ENCODE data around the gene SH2D5. TPM values are rescaled to one million over a fixed set of nuclear protein-coding genes. Genes with fewer than 3 reads are reported as not detected.
"Not testable (repeated sequence)": the region's sequence is repeated elsewhere in the genome, so short reads cannot be mapped to it uniquely, and the experiment has no call there.

SH2D5 gene
- total RNA-seq, 1 experiment from 2014 or later = 8.3 TPM

GRCh38 chr1:20723537-20724363, 8.8 kb downstream of the SH2D5 start:
- no peaks in the 10 kb centered on the region for H3K36me3 ChIP-seq (replicated peaks; ENCODE audit: control insufficient read depth, insufficient read depth, low read length)
- peak; percentile 30 for DNase-seq
- H3K4me3 ChIP-seq (ENCODE audit: insufficient read depth, low read depth, low read length) = no peak overlapping the region
- peaks cover 9% of the 10 kb centered on the region; the same call in 1 of the 2 replicates for H3K27me3 ChIP-seq (ENCODE audit: control insufficient read depth, insufficient read depth, low read length)

DNA sequence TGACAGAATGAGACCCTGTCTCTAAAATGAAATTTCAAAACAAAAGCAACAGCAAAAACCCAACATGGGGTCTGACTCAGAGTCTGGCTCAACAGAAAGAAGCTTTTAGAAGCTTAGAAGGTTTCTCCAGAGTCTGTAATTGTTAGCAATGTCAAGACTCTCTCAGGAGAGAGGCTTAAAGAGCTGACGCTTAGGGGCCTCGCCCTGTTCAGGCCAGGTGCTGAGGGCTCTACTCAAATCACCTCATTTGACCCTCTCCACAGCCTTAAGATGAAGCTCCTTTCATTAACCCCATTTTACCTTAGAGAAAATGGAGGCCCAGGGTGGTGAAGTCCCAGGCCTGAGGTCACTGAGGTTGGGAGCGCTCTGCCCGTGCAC, 9.4 kb downstream of the SH2D5 start:
- Histone ChIP-seq H3K4me3 (ENCODE audit: insufficient read depth, low read depth, low read length) (no peak overlapping the region), H3K36me3 (replicated peaks; ENCODE audit: control insufficient read depth, insufficient read depth, low read length) (no peaks in the 10 kb centered on the region), H3K27me3 (ENCODE audit: control insufficient read depth, insufficient read depth, low read length) (peaks cover 14% of the 10 kb centered on the region)
- peak; percentile 16 for DNase-seq

DNA sequence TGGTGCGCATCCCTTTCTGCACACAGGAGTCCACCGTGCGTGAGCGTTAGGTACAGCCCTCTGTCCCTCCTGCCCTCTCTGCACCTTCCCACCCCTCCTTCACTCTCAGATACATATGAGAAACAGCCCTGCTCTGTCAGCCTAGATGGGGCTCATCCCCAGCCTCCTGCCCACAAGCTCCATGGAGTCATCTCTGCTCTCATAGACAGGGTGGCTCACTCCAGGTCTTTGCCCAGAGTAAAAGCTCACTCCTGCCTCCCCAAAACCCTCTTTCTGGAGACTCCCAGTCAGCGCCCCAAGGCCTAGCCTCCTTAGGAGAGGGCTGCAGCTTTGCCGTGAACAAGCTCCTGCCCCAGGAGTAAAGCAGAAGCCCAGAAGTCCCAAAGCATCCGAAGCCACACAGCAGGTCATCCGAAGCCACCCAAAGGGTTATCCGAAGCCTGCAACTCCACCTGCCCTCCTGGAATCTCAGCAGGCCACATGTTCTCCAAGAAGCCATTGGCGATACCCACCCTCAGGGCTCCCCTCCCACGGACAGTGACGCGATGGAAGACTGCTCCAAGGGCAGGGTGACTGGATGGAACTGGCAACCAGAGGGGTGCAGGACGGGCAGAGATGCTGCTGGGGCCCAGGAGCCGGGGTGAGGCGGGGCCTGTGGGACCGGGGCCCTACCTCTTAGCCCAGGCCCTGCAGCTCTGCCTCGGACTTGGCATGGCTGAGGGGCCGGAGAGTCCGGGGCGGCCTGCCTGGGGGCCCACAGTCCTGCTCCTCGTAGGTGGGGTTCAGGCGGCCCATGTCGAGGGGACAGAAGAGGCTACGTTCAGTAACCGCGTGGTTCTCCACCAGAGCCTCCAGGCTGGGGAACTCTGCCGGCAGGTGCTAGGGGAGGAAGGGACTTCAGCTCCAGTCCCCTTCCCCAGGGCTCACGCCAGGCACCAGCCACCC, 11.1 kb downstream of the SH2D5 start:
- DNase-seq = peak; percentile 29
- H3K4me3 ChIP-seq (ENCODE audit: insufficient read depth, low read depth, low read length) = no peak overlapping the region
- no peaks in the 10 kb centered on the region for H3K36me3 ChIP-seq (replicated peaks; ENCODE audit: control insufficient read depth, insufficient read depth, low read length)
- H3K27me3 ChIP-seq (ENCODE audit: control insufficient read depth, insufficient read depth, low read length) = peaks cover 26% of the 10 kb centered on the region

DNA sequence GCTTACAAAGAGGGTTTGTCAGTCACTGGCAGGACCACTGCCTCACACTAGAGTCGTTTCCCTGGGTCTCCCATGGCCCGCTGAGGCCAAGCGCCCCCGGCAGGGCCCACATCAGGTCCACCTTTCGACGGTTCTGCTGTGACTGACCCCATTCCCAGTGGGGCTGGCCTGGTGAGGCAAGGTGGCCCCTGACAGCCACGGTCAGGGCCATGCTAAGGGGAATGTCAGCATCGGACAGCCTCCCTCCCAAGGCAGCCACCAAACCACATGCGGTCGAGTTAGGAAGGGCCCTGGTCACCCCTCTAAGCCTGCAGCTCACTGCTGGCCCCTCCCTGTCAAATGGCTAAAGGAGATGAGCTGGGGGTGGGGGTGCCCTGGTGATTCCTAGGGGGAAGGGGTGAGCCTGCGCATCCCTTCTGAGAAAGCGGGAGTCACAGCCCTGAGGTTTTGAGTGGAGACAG, 11.8 kb downstream of the SH2D5 start:
- peaks cover 26% of the 10 kb centered on the region for H3K27me3 ChIP-seq (ENCODE audit: control insufficient read depth, insufficient read depth, low read length)
- no peaks in the 10 kb centered on the region for H3K36me3 ChIP-seq (replicated peaks; ENCODE audit: control insufficient read depth, insufficient read depth, low read length)
- DNase-seq = no peak
- no peak overlapping the region for H3K4me3 ChIP-seq (ENCODE audit: insufficient read depth, low read depth, low read length)

DNA sequence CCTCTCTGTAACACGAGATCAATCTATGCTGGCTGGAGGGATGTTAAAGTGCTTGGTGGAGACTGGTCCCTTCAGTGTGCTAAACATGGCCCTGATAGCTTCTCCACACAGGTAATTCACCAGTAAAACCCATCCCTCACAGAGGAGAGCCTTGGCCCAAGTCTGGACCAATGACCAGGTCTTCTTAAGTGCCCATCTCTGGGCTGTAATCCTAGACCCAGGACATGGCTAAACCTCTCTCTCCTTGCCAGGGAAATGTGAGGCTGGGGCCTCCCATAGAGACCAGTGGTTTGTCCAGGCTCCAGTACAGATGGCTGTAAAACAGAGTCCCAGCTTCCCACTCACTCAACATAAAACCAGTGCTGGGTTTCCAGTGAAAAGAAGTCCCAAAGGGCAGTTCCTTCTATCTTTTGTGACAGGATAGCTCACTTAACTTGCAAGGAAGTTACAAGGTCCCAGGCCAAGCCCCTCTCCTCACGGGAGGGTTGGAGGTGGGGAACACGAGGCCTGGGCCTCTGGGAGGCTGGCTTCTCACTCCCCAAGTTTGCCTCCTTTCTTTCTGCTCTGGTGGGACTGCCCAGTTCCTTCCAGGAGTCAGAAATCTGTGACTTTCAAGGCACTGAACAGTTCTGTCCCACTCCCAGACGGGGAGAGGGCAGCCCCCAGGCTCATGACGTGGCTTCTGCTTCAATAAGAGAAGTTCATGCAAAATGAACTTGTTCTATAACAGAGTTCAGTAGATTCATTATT, 12.5 kb downstream of the SH2D5 start:
- H3K36me3 ChIP-seq (replicated peaks; ENCODE audit: control insufficient read depth, insufficient read depth, low read length) = no peaks in the 10 kb centered on the region
- H3K4me3 ChIP-seq (ENCODE audit: insufficient read depth, low read depth, low read length) = no peak overlapping the region
- peaks cover 26% of the 10 kb centered on the region for H3K27me3 ChIP-seq (ENCODE audit: control insufficient read depth, insufficient read depth, low read length)
- DNase-seq = no peak

- Histone ChIP-seq H3K4me3 (ENCODE audit: insufficient read depth, low read depth, low read length) (no peak overlapping the region), H3K27me3 (ENCODE audit: control insufficient read depth, insufficient read depth, low read length) (peaks cover 26% of the 10 kb centered on the region), H3K36me3 (replicated peaks; ENCODE audit: control insufficient read depth, insufficient read depth, low read length) (no peaks in the 10 kb centered on the region)
- no peak for DNase-seq
Measured at GRCh38 chr1:20719261-20719660, 13.2 kb downstream of the SH2D5 start.

DNA sequence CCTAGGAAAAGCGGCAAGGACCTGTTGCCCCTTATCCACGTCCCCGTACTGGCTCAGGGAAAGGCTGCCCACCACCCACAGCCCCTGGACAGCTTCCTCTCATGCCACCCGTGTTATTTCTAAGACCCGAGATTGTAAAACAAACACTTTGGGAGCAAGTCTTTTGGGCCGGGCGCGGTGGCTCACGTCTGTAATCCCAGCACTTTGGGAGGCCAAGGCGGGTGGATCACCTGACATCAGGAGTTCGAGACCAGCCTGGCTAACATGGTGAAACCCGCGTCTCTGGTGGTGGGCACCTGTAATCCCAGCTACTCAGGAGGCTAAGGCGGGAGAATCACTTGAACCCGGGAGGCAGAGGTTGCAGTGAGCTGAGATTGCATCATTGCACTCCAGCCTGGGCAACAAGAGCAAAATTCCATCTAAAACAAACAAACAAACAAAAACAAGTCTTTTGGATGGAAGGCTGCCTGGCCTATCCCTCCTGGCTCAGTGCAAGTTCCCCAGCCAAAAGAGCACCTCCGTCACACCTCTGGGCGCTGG, 14.1 kb downstream of the SH2D5 start:
- not testable (repeated sequence) for DNase-seq; H3K36me3 ChIP-seq (replicated peaks; ENCODE audit: control insufficient read depth, insufficient read depth, low read length)
- peak overlapping the region; percentile 61 for H3K4me3 ChIP-seq (ENCODE audit: insufficient read depth, low read depth, low read length)
- peaks cover 26% of the 10 kb centered on the region for H3K27me3 ChIP-seq (ENCODE audit: control insufficient read depth, insufficient read depth, low read length)

DNA sequence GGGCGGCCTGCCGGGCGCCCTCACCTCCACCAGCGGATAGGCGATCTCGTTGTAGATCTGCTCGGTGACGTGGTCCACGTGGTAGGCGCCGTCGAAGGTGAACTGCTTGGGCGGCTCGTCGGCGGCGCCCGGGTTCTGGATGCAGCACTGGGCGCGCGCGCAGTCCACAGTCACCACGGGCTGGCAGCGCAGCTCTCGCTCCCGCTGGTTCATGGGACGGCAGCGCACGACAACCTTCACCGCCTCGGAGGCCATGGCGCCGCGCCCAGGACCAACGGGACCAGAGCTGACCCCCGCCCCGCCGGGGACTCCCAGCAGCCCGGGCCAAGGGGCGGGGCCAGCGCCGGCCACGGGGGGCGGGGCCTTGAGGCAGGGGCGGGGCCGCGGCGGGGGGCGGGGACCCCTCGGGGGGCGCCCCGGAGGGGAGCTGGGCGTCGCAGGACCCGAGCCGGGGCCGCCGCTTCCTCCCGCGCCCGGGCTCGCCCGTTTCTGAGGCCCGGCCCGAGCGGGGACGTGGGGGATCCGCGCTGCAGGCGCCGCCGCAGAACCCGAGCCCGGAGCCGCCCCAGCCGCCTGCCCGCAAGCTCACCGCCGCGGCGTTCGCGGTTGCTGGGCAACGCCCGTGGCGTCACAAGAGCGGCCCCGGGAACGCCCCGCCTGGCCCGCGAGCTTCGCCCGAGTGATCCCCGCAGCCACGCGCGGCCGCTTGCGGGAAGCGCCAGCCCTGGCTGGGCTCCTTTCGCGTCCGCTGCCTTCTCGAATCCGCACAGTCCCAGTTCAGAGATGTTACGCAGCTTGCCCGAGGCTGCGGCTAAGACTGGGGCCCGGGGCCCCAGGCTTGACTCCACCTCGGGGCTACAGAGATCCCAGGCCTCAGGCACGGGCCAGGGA, 14.8 kb downstream of the SH2D5 start, which contains the start of gene KIF17:
KIF17 (minus strand) TSS at position 556 of the 891 bp plus-strand sequence; CDS start at position 255, 301 bp downstream.
- Histone ChIP-seq H3K4me3 (ENCODE audit: insufficient read depth, low read depth, low read length) (peak within 1 kb of the TSS; percentile 61), H3K36me3 (replicated peaks; ENCODE audit: control insufficient read depth, insufficient read depth, low read length) (peaks cover 2% of the 10 kb centered on the region; the same call in 1 of the 2 replicates), H3K27me3 (ENCODE audit: control insufficient read depth, insufficient read depth, low read length) (peaks cover 26% of the 10 kb centered on the region)
- DNase-seq = peak; percentile 95

GRCh38 chr1:20716232-20716631, 16.3 kb downstream of the SH2D5 start:
- peaks cover 2% of the 10 kb centered on the region; the same call in 1 of the 2 replicates for H3K36me3 ChIP-seq (replicated peaks; ENCODE audit: control insufficient read depth, insufficient read depth, low read length)
- H3K27me3 ChIP-seq (ENCODE audit: control insufficient read depth, insufficient read depth, low read length) = peaks cover 26% of the 10 kb centered on the region
- no peak for DNase-seq
- H3K4me3 ChIP-seq (ENCODE audit: insufficient read depth, low read depth, low read length) = no peak overlapping the region

- no peak for DNase-seq
- Histone ChIP-seq H3K36me3 (replicated peaks; ENCODE audit: control insufficient read depth, insufficient read depth, low read length) (peaks cover 3% of the 10 kb centered on the region; the same call in 1 of the 2 replicates), H3K4me3 (ENCODE audit: insufficient read depth, low read depth, low read length) (no peak overlapping the region), H3K27me3 (ENCODE audit: control insufficient read depth, insufficient read depth, low read length) (peaks cover 26% of the 10 kb centered on the region)
Measured at GRCh38 chr1:20715406-20715805, 17.1 kb downstream of the SH2D5 start.

GRCh38 chr1:20713440-20713839, 19.1 kb downstream of the SH2D5 start:
- Histone ChIP-seq H3K27me3 (ENCODE audit: control insufficient read depth, insufficient read depth, low read length) (peaks cover 15% of the 10 kb centered on the region), H3K4me3 (ENCODE audit: insufficient read depth, low read depth, low read length) (no peak overlapping the region), H3K36me3 (replicated peaks; ENCODE audit: control insufficient read depth, insufficient read depth, low read length) (peaks cover 4% of the 10 kb centered on the region)
- no peak for DNase-seq

DNA sequence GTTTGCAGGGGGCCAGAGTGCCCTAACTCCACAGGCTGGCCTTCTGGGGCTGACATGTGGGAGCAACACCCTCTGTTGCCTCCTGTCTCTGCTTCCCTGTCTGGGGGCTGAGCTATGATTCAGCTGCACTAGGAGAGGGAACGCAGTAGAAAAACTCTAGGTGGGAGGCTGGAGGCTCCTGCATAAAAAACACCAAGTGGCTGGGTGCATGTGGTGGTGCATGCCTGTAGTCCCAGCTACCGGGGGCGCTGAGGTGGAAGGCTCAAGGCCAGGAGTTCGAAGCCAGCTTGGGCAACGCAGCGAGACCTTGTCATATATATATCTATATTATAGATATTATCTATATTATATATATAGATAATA, 20.3 kb downstream of the SH2D5 start:
- no peak for DNase-seq
- Histone ChIP-seq H3K36me3 (replicated peaks; ENCODE audit: control insufficient read depth, insufficient read depth, low read length) (peaks cover 4% of the 10 kb centered on the region), H3K4me3 (ENCODE audit: insufficient read depth, low read depth, low read length) (no peak overlapping the region), H3K27me3 (ENCODE audit: control insufficient read depth, insufficient read depth, low read length) (peaks cover 7% of the 10 kb centered on the region)
